Smooth muscle cell (in vitro differentiated cells): ENCODE data around the gene ADAMTS12. TPM values are rescaled to one million over a fixed set of nuclear protein-coding genes. Genes with fewer than 3 reads are reported as not detected.

Experiments
- DNase-seq: peaks from one replicate; lab custom pipeline; 2025; ENCODE audit not compliant: unreplicated experiment; lab: John Stamatoyannopoulos, UW
- H2AFZ ChIP-seq: fragments of 200-600 bp; sonication (generic); 2 replicates; pipeline ENCODE4 v1.6.0; 2016; ENCODE audit warnings: antibody characterized with exemption, low read depth, mild to moderate bottlenecking
- H3F3A ChIP-seq: fragments of 200-600 bp; sonication (generic); 2 replicates; pipeline ENCODE4 v1.6.0; 2017; ENCODE audit warnings: antibody characterized with exemption, low read depth
- H3K27ac ChIP-seq: fragments of 200-600 bp; sonication (generic); 2 replicates; pipeline ENCODE4 v1.5.1; 2016; ENCODE audit warnings: low read depth, mild to moderate bottlenecking
- H3K27me3 ChIP-seq: fragments of 200-600 bp; sonication (generic); 2 replicates; pipeline ENCODE4 v1.6.1; 2016; ENCODE audit warnings: low read depth, mild to moderate bottlenecking
- H3K36me3 ChIP-seq: fragments of 200-600 bp; sonication (generic); 2 replicates; pipeline ENCODE4 v1.5.1; 2016; ENCODE audit warnings: low read depth
- H3K4me1 ChIP-seq: fragments of 200-600 bp; sonication (generic); 2 replicates; pipeline ENCODE4 v1.5.1; 2016; ENCODE audit warnings: low read depth
- H3K4me2 ChIP-seq: fragments of 200-600 bp; sonication (generic); 2 replicates; pipeline ENCODE4 v1.6.0; 2016; ENCODE audit warnings: mild to moderate bottlenecking
- H3K4me3 ChIP-seq: fragments of 200-600 bp; sonication (generic); 2 replicates; pipeline ENCODE4 v1.5.1; 2016; ENCODE audit warnings: mild to moderate bottlenecking
- H3K79me2 ChIP-seq: fragments of 200-600 bp; sonication (generic); 2 replicates; pipeline ENCODE4 v1.6.0; 2016; ENCODE audit warnings: low read depth, mild to moderate bottlenecking
- H3K9ac ChIP-seq: fragments of 200-600 bp; sonication (generic); 2 replicates; pipeline ENCODE4 v1.6.0; 2016; ENCODE audit warnings: low read depth
- H3K9me3 ChIP-seq: fragments of 200-600 bp; sonication (generic); replicated peaks from 2 replicates; pipeline ENCODE4 v1.5.1; 2016; ENCODE audit warnings: low read depth
- H4K20me1 ChIP-seq: fragments of 200-600 bp; sonication (generic); 2 replicates; pipeline ENCODE4 v1.6.0; 2016; ENCODE audit warnings: low read depth
- CTCF ChIP-seq: fragments of 200-600 bp; sonication (generic); IDR thresholded peaks from 2 replicates; pipeline ENCODE4 v1.5.1; 2017; ENCODE audit warnings: borderline replicate concordance, mild to moderate bottlenecking, antibody characterized with exemption; ENCODE audit not compliant: insufficient read depth, poor library complexity, severe bottlenecking
- WGBS: methylation state at CpG from one replicate; pipeline ENCODE4 v1.1.7; 2016; ENCODE audit warnings: low lambda C conversion rate; 5-methylcytosine and 5-hydroxymethylcytosine counted together
- polyA plus RNA-seq: library from polyadenylated mRNA; unstranded; fragments of >200 nt; fragmentation: Nextera tagmentation; extraction: Ambion mirVana; gene quantifications from 2 replicates; pipeline ENCODE4 v1.2.1, GENCODE V29; 2016
- total RNA-seq: library from RNA; depleted of rRNA; stranded (reverse); fragments of >200 nt; gene quantifications from 2 replicates; pipeline ENCODE4 v1.2.3, GENCODE V29; 2014

ADAMTS12 gene
- total and polyA plus RNA-seq, 2 experiments from 2014 or later = 34.3 to 84.9 TPM

GRCh38 chr5:33737284-33737683 lies 154.5 kb downstream of the ADAMTS12 start:
- H3K4me3 ChIP-seq = no peak overlapping the region
- H3F3A ChIP-seq = no peaks in the 10 kb centered on the region
- peak overlapping the region; percentile 8 for H3K27ac ChIP-seq
- peaks cover 5% of the 10 kb centered on the region for H3K4me1 ChIP-seq
- no peak for DNase-seq
- no peaks in the 10 kb centered on the region for H3K36me3 ChIP-seq
- 96% methylated on average over 1 of the region's 1 CpG for WGBS
- no peaks in the 10 kb centered on the region for H3K9me3 ChIP-seq
- H4K20me1 ChIP-seq = no peaks in the 10 kb centered on the region
- peak overlapping the region; percentile 21 for H3K4me2 ChIP-seq
- H3K79me2 ChIP-seq = no peaks in the 10 kb centered on the region
- no peak for TF ChIP-seq CTCF
- H3K9ac ChIP-seq = no peak overlapping the region
- H3K27me3 ChIP-seq = no peaks in the 10 kb centered on the region
- H2AFZ ChIP-seq = no peak overlapping the region

GRCh38 chr5:33736510-33736909 lies 155.3 kb downstream of the ADAMTS12 start:
- 23% methylated on average over 3 of the region's 3 CpGs for WGBS
- peak overlapping the region; percentile 21 for H3K4me2 ChIP-seq
- no peak for DNase-seq
- H3K27ac ChIP-seq = peak overlapping the region; percentile 41
- no peak overlapping the region for H2AFZ ChIP-seq
- no peak for TF ChIP-seq CTCF
- no peaks in the 10 kb centered on the region for H3K27me3 ChIP-seq
- no peaks in the 10 kb centered on the region for H4K20me1 ChIP-seq
- no peaks in the 10 kb centered on the region for H3K36me3 ChIP-seq
- no peaks in the 10 kb centered on the region for H3F3A ChIP-seq
- H3K4me3 ChIP-seq = no peak overlapping the region
- no peaks in the 10 kb centered on the region for H3K79me2 ChIP-seq
- no peak overlapping the region for H3K9ac ChIP-seq
- H3K4me1 ChIP-seq = peaks cover 5% of the 10 kb centered on the region
- no peaks in the 10 kb centered on the region for H3K9me3 ChIP-seq

- H3K27ac ChIP-seq = peak overlapping the region; percentile 41
Observed at GRCh38 chr5:33735072-33735471, 156.7 kb downstream of the ADAMTS12 start.

More at GRCh38 chr5:33735072-33735471, 156.7 kb downstream of the ADAMTS12 start:
- no peak for DNase-seq
- Histone ChIP-seq H3F3A (no peaks in the 10 kb centered on the region), H2AFZ (no peak overlapping the region), H3K4me3 (no peak overlapping the region), H3K4me2 (no peak overlapping the region), H3K79me2 (no peaks in the 10 kb centered on the region), H3K27me3 (no peaks in the 10 kb centered on the region), H3K9ac (no peak overlapping the region), H3K4me1 (peaks cover 5% of the 10 kb centered on the region), H3K9me3 (no peaks in the 10 kb centered on the region), H3K36me3 (no peaks in the 10 kb centered on the region), H4K20me1 (no peaks in the 10 kb centered on the region)
- 91% methylated on average over 4 of the region's 4 CpGs for WGBS
- no peak for TF ChIP-seq CTCF
